Activated T-helper 2 cell treated with anti-CD3 and anti-CD28 coated beads, Interferon-gamma antibody, Interleukin-2, Interleukin-4, amounts not matched to agents 10 μg/mL and 5 μg/mL and 100 μg/mL, durations not matched to agents 14 hours and 24 hours and 36 hours (primary cell): ENCODE measurements around the gene KCNH2. TPM values are rescaled to one million over a fixed set of nuclear protein-coding genes. Genes with fewer than 3 reads are reported as not detected.
A peak's percentile ranks its signal among the peaks of the same experiment; 100 is the strongest.

Experiments used
- DNase-seq: peaks from one replicate; pipeline ENCODE4 v3.0.0; 2021; ENCODE audit warnings: low spot score
- H3K27ac Mint-ChIP-seq: one replicate; pipeline ENCODE4 v1.8.0; 2021; ENCODE audit warnings: mixed read lengths
- H3K27me3 Mint-ChIP-seq: one replicate; pipeline ENCODE4 v1.8.0; 2021; ENCODE audit warnings: low read depth, mixed read lengths
- H3K36me3 Mint-ChIP-seq: one replicate; pipeline ENCODE4 v1.8.0; 2021; ENCODE audit warnings: low read depth, mixed read lengths
- H3K4me1 Mint-ChIP-seq: one replicate; pipeline ENCODE4 v1.8.0; 2021; ENCODE audit warnings: low read depth, mixed read lengths
- H3K4me3 Mint-ChIP-seq: one replicate; pipeline ENCODE4 v1.8.0; 2021; ENCODE audit warnings: low read depth, mild to moderate bottlenecking, moderate library complexity, mixed read lengths
- H3K9me3 Mint-ChIP-seq: one replicate; pipeline ENCODE4 v1.8.0; 2021; ENCODE audit warnings: mixed read lengths
- intact Hi-C: fragments of 100-400 bp; cut with micrococcal nuclease; formaldehyde crosslinking; loops from one replicate; pipeline ENCODE4 v1.15.1; 2023
- total RNA-seq: library from RNA; stranded (reverse); gene quantifications from 2 replicates; pipeline ENCODE4 v1.2.3, GENCODE V29; 2022

The KCNH2 gene
- total RNA-seq, 1 donor from 2014 or later, result 0.41 TPM

- Mint-ChIP-seq H3K27me3 (no peaks in the 10 kb centered on the region), H3K9me3 (no peaks in the 10 kb centered on the region), H3K27ac (no peak overlapping the region), H3K4me3 (no peak overlapping the region), H3K36me3 (no peaks in the 10 kb centered on the region), H3K4me1 (peaks cover 10% of the 10 kb centered on the region)
- intact Hi-C loops, result no loop called here
- DNase-seq, result no peak
Measured at GRCh38 chr7:150997817-150998216, 19.7 kb upstream of the KCNH2 start.

- H3K4me3 Mint-ChIP-seq, result no peak overlapping the region
- H3K27me3 Mint-ChIP-seq, result no peaks in the 10 kb centered on the region
- no peaks in the 10 kb centered on the region for H3K36me3 Mint-ChIP-seq
- no peaks in the 10 kb centered on the region for H3K9me3 Mint-ChIP-seq
- intact Hi-C loops, result no loop called here
- peaks cover 10% of the 10 kb centered on the region for H3K4me1 Mint-ChIP-seq
- H3K27ac Mint-ChIP-seq, result no peak overlapping the region
- DNase-seq, result no peak
Measured at GRCh38 chr7:150997075-150997511, 19.0 kb upstream of the KCNH2 start.

- Mint-ChIP-seq H3K4me1 (peaks cover 10% of the 10 kb centered on the region), H3K27ac (no peak overlapping the region), H3K36me3 (no peaks in the 10 kb centered on the region), H3K9me3 (no peaks in the 10 kb centered on the region), H3K27me3 (no peaks in the 10 kb centered on the region), H3K4me3 (no peak overlapping the region)
- intact Hi-C loops, result no loop called here
- DNase-seq, result no peak
Measured at GRCh38 chr7:150996376-150997074, 18.4 kb upstream of the KCNH2 start.

- peaks cover 8% of the 10 kb centered on the region for H3K4me1 Mint-ChIP-seq
- H3K4me3 Mint-ChIP-seq, result peak overlapping the region; percentile 5
- H3K9me3 Mint-ChIP-seq, result peaks cover 3% of the 10 kb centered on the region
- intact Hi-C loops, result no loop called here
- no peak overlapping the region for H3K27ac Mint-ChIP-seq
- peaks cover 8% of the 10 kb centered on the region for H3K27me3 Mint-ChIP-seq
- no peaks in the 10 kb centered on the region for H3K36me3 Mint-ChIP-seq
- no peak for DNase-seq
Measured at GRCh38 chr7:150994838-150995510, 16.9 kb upstream of the KCNH2 start.

- Mint-ChIP-seq H3K27me3 (peaks cover 11% of the 10 kb centered on the region), H3K4me3 (peak overlapping the region; percentile 5), H3K4me1 (peaks cover 8% of the 10 kb centered on the region), H3K27ac (no peak overlapping the region), H3K36me3 (no peaks in the 10 kb centered on the region), H3K9me3 (peaks cover 3% of the 10 kb centered on the region)
- no peak for DNase-seq
- intact Hi-C loops, result no loop called here
Measured at GRCh38 chr7:150994141-150994837, 16.2 kb upstream of the KCNH2 start.

- DNase-seq, result no peak
- Mint-ChIP-seq H3K27ac (no peak overlapping the region), H3K36me3 (no peaks in the 10 kb centered on the region), H3K9me3 (peaks cover 3% of the 10 kb centered on the region), H3K4me3 (no peak overlapping the region), H3K4me1 (peaks cover 10% of the 10 kb centered on the region), H3K27me3 (peaks cover 13% of the 10 kb centered on the region)
- intact Hi-C loops, result no loop called here
Measured at GRCh38 chr7:150993511-150993910, 15.4 kb upstream of the KCNH2 start.

- H3K27ac Mint-ChIP-seq, result no peak overlapping the region
- DNase-seq, result no peak
- H3K4me1 Mint-ChIP-seq, result peaks cover 16% of the 10 kb centered on the region
- H3K9me3 Mint-ChIP-seq, result peaks cover 3% of the 10 kb centered on the region
- peaks cover 18% of the 10 kb centered on the region for H3K27me3 Mint-ChIP-seq
- H3K36me3 Mint-ChIP-seq, result no peaks in the 10 kb centered on the region
- H3K4me3 Mint-ChIP-seq, result no peak overlapping the region
- intact Hi-C loops, result no loop called here
Measured at GRCh38 chr7:150992833-150993302, 14.7 kb upstream of the KCNH2 start.

GRCh38 chr7:150992051-150992640, 14.0 kb upstream of the KCNH2 start:
- no peaks in the 10 kb centered on the region for H3K36me3 Mint-ChIP-seq
- no peak overlapping the region for H3K27ac Mint-ChIP-seq
- intact Hi-C loops, result no loop called here
- H3K9me3 Mint-ChIP-seq, result peaks cover 3% of the 10 kb centered on the region
- H3K27me3 Mint-ChIP-seq, result peaks cover 21% of the 10 kb centered on the region
- H3K4me1 Mint-ChIP-seq, result peaks cover 17% of the 10 kb centered on the region
- no peak overlapping the region for H3K4me3 Mint-ChIP-seq
- no peak for DNase-seq

GRCh38 chr7:150990416-150991186, 12.5 kb upstream of the KCNH2 start, which contains the start of gene NOS3:
TSS of gene NOS3 (plus strand) at chr7:150991017. CDS start at chr7:150993804, 2,787 bp downstream.
- Mint-ChIP-seq H3K4me1 (peaks cover 21% of the 10 kb centered on the region), H3K36me3 (no peaks in the 10 kb centered on the region), H3K27ac (no peak within 1 kb of the TSS), H3K4me3 (no peak within 1 kb of the TSS), H3K27me3 (peaks cover 27% of the 10 kb centered on the region), H3K9me3 (peaks cover 3% of the 10 kb centered on the region)
- intact Hi-C loops, result no loop called here
- DNase-seq, result no peak

GRCh38 chr7:150989456-150989855, 11.3 kb upstream of the KCNH2 start:
- no peaks in the 10 kb centered on the region for H3K36me3 Mint-ChIP-seq
- no peak for DNase-seq
- no peak overlapping the region for H3K27ac Mint-ChIP-seq
- intact Hi-C loops, result no loop called here
- H3K27me3 Mint-ChIP-seq, result peaks cover 30% of the 10 kb centered on the region
- peaks cover 3% of the 10 kb centered on the region for H3K9me3 Mint-ChIP-seq
- peaks cover 17% of the 10 kb centered on the region for H3K4me1 Mint-ChIP-seq
- H3K4me3 Mint-ChIP-seq, result no peak overlapping the region

- peak overlapping the region; percentile 14 for H3K4me3 Mint-ChIP-seq
Measured at GRCh38 chr7:150988230-150989226, 10.4 kb upstream of the KCNH2 start.

More at GRCh38 chr7:150988230-150989226, 10.4 kb upstream of the KCNH2 start:
- peaks cover 30% of the 10 kb centered on the region for H3K27me3 Mint-ChIP-seq
- peaks cover 12% of the 10 kb centered on the region for H3K4me1 Mint-ChIP-seq
- intact Hi-C loops, result loop anchor here (1.0 kb wide), 2 partner anchors 25 to 90 kb away; no protein-coding TSS in a partner anchor
- no peak overlapping the region for H3K27ac Mint-ChIP-seq
- H3K9me3 Mint-ChIP-seq, result peaks cover 3% of the 10 kb centered on the region
- peak; percentile 55 for DNase-seq
- no peaks in the 10 kb centered on the region for H3K36me3 Mint-ChIP-seq
